Liver (tissue), 9 donors: ENCODE data around the gene FKBP3. TPM values are rescaled to one million over a fixed set of nuclear protein-coding genes. Genes with fewer than 3 reads are reported as not detected.

Experiments used
- DNase-seq: peaks from one replicate; pipeline ENCODE4 v3.0.0-alpha.2; 2017; ENCODE audit warnings: low spot score
- H3K27ac ChIP-seq, 2 donors: one replicate each; pipeline ENCODE4 v1.7.0; 2013; ENCODE audit warnings: inconsistent platforms in 2 of 2, low read length in 2 of 2, control low read depth in 1 of 2, low read depth in 1 of 2, mild to moderate bottlenecking in 1 of 2
- H3K27me3 ChIP-seq, 4 donors: one replicate each; pipeline versions ENCODE4 v1.6.1 to v1.7.0; 2013; ENCODE audit warnings: low read length in 3 of 4, inconsistent platforms in 1 of 4, mild to moderate bottlenecking in 1 of 4, moderate library complexity in 1 of 4; ENCODE audit not compliant: control insufficient read depth in 4 of 4, insufficient read depth in 4 of 4
- H3K36me3 ChIP-seq, 4 donors: one replicate each; pipeline versions ENCODE4 v1.6.1 to v1.7.0; 2013; ENCODE audit warnings: low read length in 3 of 4, mild to moderate bottlenecking in 3 of 4, low read depth in 1 of 4, moderate library complexity in 1 of 4; ENCODE audit not compliant: control insufficient read depth in 4 of 4, insufficient read depth in 3 of 4
- H3K4me1 ChIP-seq, 4 donors: one replicate each; pipeline versions ENCODE4 v1.6.1 to v1.7.0; 2013; ENCODE audit warnings: low read length in 3 of 4, mild to moderate bottlenecking in 3 of 4, moderate library complexity in 1 of 4; ENCODE audit not compliant: control insufficient read depth in 4 of 4, insufficient read depth in 4 of 4
- H3K4me3 ChIP-seq, 3 donors: one replicate each; pipeline versions ENCODE4 v1.6.1 to v1.7.0; 2013; ENCODE audit warnings: low read length in 3 of 3, control low read depth in 1 of 3, low read depth in 1 of 3, mild to moderate bottlenecking in 1 of 3
- H3K9ac ChIP-seq, 2 donors: one replicate each; pipeline ENCODE4 v1.7.0; 2013; ENCODE audit warnings: low read length in 2 of 2, mild to moderate bottlenecking in 2 of 2, moderate library complexity in 2 of 2, control low read depth in 1 of 2, low read depth in 1 of 2
- H3K9me3 ChIP-seq, 4 donors: one replicate each; pipeline versions ENCODE4 v1.6.1 to v1.7.0; 2013; ENCODE audit warnings: low read length in 3 of 4; ENCODE audit not compliant: control insufficient read depth in 4 of 4
- CTCF ChIP-seq: fragments of 150-350 bp; IDR thresholded peaks from 2 replicates; pipeline ENCODE4 v1.5.1; 2017; ENCODE audit warnings: improper control_type of control experiment, low read depth, low read length; ENCODE audit not compliant: missing input control
- FOXA1 ChIP-seq: IDR thresholded peaks from 2 replicates; pipeline ENCODE4 v1.6.1; 2016; ENCODE audit warnings: antibody characterized with exemption
- FOXA2 ChIP-seq: IDR thresholded peaks from 2 replicates; pipeline ENCODE4 v1.6.1; 2016; ENCODE audit warnings: antibody characterized with exemption
- REST ChIP-seq: IDR thresholded peaks from 2 replicates; pipeline ENCODE4 v1.6.1; 2016; ENCODE audit warnings: antibody characterized with exemption, mild to moderate bottlenecking
- RXRA ChIP-seq, 2 donors: IDR thresholded peaks; 2 replicates each; pipeline ENCODE4 v1.6.1; 2017 to 2018; ENCODE audit warnings: antibody characterized with exemption in 2 of 2, mild to moderate bottlenecking in 1 of 2
- YY1 ChIP-seq: IDR thresholded peaks from 2 replicates; pipeline ENCODE4 v1.6.1; 2016; ENCODE audit warnings: antibody characterized with exemption, mild to moderate bottlenecking
- WGBS: extraction: QIAGEN DNeasy Blood & Tissue Kit; methylation state at CpG from one replicate; pipeline ENCODE4 v1.1.7; 2013; 5-methylcytosine and 5-hydroxymethylcytosine counted together
- polyA plus RNA-seq, 2 donors: library from polyadenylated mRNA; stranded (reverse) in 1 of 2; unstranded in 1 of 2; fragments of 200-250 nt in 1 of 2; fragments of >200 nt in 1 of 2; fragmentation: Nextera tagmentation in 1 of 2; extraction: Ambion mirVana in 1 of 2; gene quantifications; one replicate each; pipeline versions ENCODE4 v1.2.1 to v1.2.3, GENCODE V29; 2013 to 2015
- total RNA-seq, 2 donors: library from RNA; depleted of rRNA; stranded (reverse); fragments of >200 nt; gene quantifications; one replicate each; pipeline ENCODE4 v1.2.3, GENCODE V29; 2014
- TF ChIP-seq, protein P1 (sequence below): IDR thresholded peaks from 2 replicates; pipeline ENCODE4 v1.6.1; 2016; ENCODE audit warnings: antibody characterized with exemption
- TF ChIP-seq, protein P2 (sequence below): IDR thresholded peaks from 2 replicates; pipeline ENCODE4 v1.6.1; 2016; ENCODE audit warnings: antibody characterized with exemption
- donor health status: healthy.
- donor health status: healthy.
- donor health status: healthy.
- donor health status: healthy.
- donor health status: healthy.

FKBP3 gene
- total and polyA plus RNA-seq, 4 donors: 11.9 to 66.4 (median 25.7) TPM

GRCh38 chr14:45181806-45182205 is 47.5 kb upstream of the FKBP3 start:
- Histone ChIP-seq H3K27me3 (no peaks in the 10 kb centered on the region), H3K4me3 (no peak overlapping the region), H3K36me3 (no peaks in the 10 kb centered on the region), H3K4me1 (no peaks in the 10 kb centered on the region), H3K9ac (no peak overlapping the region), H3K9me3 (no peaks in the 10 kb centered on the region), H3K27ac (no peak overlapping the region)
- TF ChIP-seq CTCF (no peak), FOXA2 (no peak), RXRA (IDR thresholded peaks at IDR 0.05) (no peak), FOXA1 (no peak), REST (no peak)
- TF ChIP-seq, protein P1, sequence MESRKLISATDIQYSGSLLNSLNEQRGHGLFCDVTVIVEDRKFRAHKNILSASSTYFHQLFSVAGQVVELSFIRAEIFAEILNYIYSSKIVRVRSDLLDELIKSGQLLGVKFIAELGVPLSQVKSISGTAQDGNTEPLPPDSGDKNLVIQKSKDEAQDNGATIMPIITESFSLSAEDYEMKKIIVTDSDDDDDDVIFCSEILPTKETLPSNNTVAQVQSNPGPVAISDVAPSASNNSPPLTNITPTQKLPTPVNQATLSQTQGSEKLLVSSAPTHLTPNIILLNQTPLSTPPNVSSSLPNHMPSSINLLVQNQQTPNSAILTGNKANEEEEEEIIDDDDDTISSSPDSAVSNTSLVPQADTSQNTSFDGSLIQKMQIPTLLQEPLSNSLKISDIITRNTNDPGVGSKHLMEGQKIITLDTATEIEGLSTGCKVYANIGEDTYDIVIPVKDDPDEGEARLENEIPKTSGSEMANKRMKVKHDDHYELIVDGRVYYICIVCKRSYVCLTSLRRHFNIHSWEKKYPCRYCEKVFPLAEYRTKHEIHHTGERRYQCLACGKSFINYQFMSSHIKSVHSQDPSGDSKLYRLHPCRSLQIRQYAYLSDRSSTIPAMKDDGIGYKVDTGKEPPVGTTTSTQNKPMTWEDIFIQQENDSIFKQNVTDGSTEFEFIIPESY: no peak
- DNase-seq: no peak
- 84% methylated on average over 3 of the region's 3 CpGs for WGBS

DNA sequence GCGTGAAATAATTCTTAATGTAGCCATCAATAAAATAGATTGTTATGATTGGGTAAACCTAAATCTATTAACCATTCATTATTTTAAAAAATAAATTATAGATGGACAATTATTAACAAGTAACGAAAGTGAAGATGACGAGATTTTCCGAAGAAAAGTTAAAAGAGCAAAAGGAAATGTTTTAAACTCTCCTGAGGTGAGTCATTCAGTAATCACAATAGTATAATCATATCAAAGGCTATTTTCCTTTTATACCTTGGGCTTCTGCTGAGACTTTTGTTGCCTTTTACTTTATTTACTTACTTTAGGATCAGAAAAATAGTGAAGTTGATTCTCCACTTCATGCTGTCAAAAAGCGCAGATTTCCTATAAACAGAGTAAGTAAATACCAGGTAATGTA is 47.0 kb upstream of the FKBP3 start:
- Histone ChIP-seq H3K27ac (no peak overlapping the region), H3K9ac (no peak overlapping the region), H3K36me3 (no peaks in the 10 kb centered on the region), H3K27me3 (no peaks in the 10 kb centered on the region), H3K4me1 (no peaks in the 10 kb centered on the region), H3K9me3 (no peaks in the 10 kb centered on the region), H3K4me3 (no peak overlapping the region)
- WGBS: 99% methylated on average over 5 of the region's 5 CpGs
- DNase-seq: no peak
- TF ChIP-seq, protein P2, sequence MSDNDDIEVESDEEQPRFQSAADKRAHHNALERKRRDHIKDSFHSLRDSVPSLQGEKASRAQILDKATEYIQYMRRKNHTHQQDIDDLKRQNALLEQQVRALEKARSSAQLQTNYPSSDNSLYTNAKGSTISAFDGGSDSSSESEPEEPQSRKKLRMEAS: no peak
- TF ChIP-seq CTCF (no peak), YY1 (no peak), REST (no peak)
